CD14-positive monocyte (primary cell): Measurements from ENCODE around the gene MARCKS. TPM values are rescaled to one million over a fixed set of nuclear protein-coding genes. Genes with fewer than 3 reads are reported as not detected.

Experiments
- DNase-seq, 3 donors: peaks; one replicate each; pipeline ENCODE4 v3.0.0-alpha.2; 2011 to 2022
- H2AFZ ChIP-seq: 2 replicates; pipeline ENCODE4 v1.6.0; 2012; ENCODE audit warnings: mild to moderate bottlenecking, low read depth, low read length, inconsistent platforms; ENCODE audit not compliant: insufficient read depth, poor library complexity, severe bottlenecking
- H3K27ac ChIP-seq, 2 donors: 1 replicate in 1 of 2; 2 replicates in 1 of 2; pipeline ENCODE4 v1.5.1; 2012 to 2013; ENCODE audit warnings: low read length in 2 of 2, control low read depth in 1 of 2, inconsistent platforms in 1 of 2, low read depth in 1 of 2, mild to moderate bottlenecking in 1 of 2
- H3K27me3 ChIP-seq, 2 donors: one replicate each; pipeline versions ENCODE4 v1.6.0 to v1.6.1; 2011 to 2013; ENCODE audit warnings: low read length in 2 of 2; ENCODE audit not compliant: control insufficient read depth in 2 of 2, insufficient read depth in 2 of 2
- H3K36me3 ChIP-seq, 2 donors: replicated peaks in 1 of 2; 1 replicate in 1 of 2; 2 replicates in 1 of 2; pipeline versions ENCODE4 v1.5.1 to v1.6.1; 2012 to 2013; ENCODE audit warnings: low read length in 2 of 2, control low read depth in 1 of 2, inconsistent platforms in 1 of 2, mild to moderate bottlenecking in 1 of 2; ENCODE audit not compliant: insufficient read depth in 2 of 2, control insufficient read depth in 1 of 2
- H3K4me1 ChIP-seq, 2 donors: 1 replicate in 1 of 2; 2 replicates in 1 of 2; pipeline versions ENCODE4 v1.5.1 to v1.6.1; 2012 to 2013; ENCODE audit warnings: low read length in 2 of 2, control low read depth in 1 of 2, inconsistent platforms in 1 of 2, mild to moderate bottlenecking in 1 of 2, moderate library complexity in 1 of 2; ENCODE audit not compliant: insufficient read depth in 2 of 2, control insufficient read depth in 1 of 2
- H3K4me2 ChIP-seq: replicated peaks from 2 replicates; pipeline ENCODE3; 2012; ENCODE audit warnings: low read length, moderate library complexity, mild to moderate bottlenecking; ENCODE audit not compliant: poor library complexity, severe bottlenecking; ENCODE audit errors: extremely low read depth
- H3K4me3 ChIP-seq, 3 experiments: fragments of 200-600 bp in 1 of 3; sonication (generic) in 1 of 3; replicated peaks in 1 of 3; 1 replicate in 2 of 3; 2 replicates in 1 of 3; pipeline ENCODE4 v1.5.1; 2011 to 2013; ENCODE audit warnings: low read length in 3 of 3, mild to moderate bottlenecking in 3 of 3, control low read depth in 2 of 3, low read depth in 2 of 3, inconsistent platforms in 1 of 3, moderate library complexity in 1 of 3
- H3K79me2 ChIP-seq: 2 replicates; pipeline ENCODE4 v1.6.0; 2012; ENCODE audit warnings: mild to moderate bottlenecking, control low read depth, inconsistent platforms, low read length, moderate library complexity; ENCODE audit not compliant: insufficient read depth
- H3K9ac ChIP-seq: 2 replicates; pipeline ENCODE4 v1.6.0; 2017; ENCODE audit warnings: low read length, mild to moderate bottlenecking; ENCODE audit not compliant: insufficient read depth, poor library complexity, severe bottlenecking
- H3K9me3 ChIP-seq, 2 donors: replicated peaks in 1 of 2; 1 replicate in 1 of 2; 2 replicates in 1 of 2; pipeline versions ENCODE4 v1.5.1 to v1.6.1; 2012 to 2013; ENCODE audit warnings: low read length in 2 of 2, control low read depth in 1 of 2; ENCODE audit not compliant: control insufficient read depth in 1 of 2, insufficient read depth in 1 of 2
- H4K20me1 ChIP-seq: 2 replicates; pipeline ENCODE4 v1.6.0; 2012; ENCODE audit warnings: mild to moderate bottlenecking, low read length, control low read depth, moderate library complexity; ENCODE audit not compliant: insufficient read depth
- H3K27ac Mint-ChIP-seq, 7 donors: one replicate each; pipeline ENCODE4 v1.8.0; 2020; ENCODE audit warnings: mild to moderate bottlenecking in 7 of 7, mixed read lengths in 7 of 7, moderate library complexity in 6 of 7, inconsistent platforms in 2 of 7
- H3K27me3 Mint-ChIP-seq, 3 donors: one replicate each; pipeline ENCODE4 v1.8.0; 2021 to 2022; ENCODE audit warnings: low read depth in 3 of 3, mild to moderate bottlenecking in 3 of 3, mixed read lengths in 3 of 3, moderate library complexity in 3 of 3, inconsistent platforms in 1 of 3
- H3K36me3 Mint-ChIP-seq, 2 donors: one replicate each; pipeline ENCODE4 v1.8.0; 2020; ENCODE audit warnings: mixed read lengths in 2 of 2, inconsistent platforms in 1 of 2, mild to moderate bottlenecking in 1 of 2
- H3K4me1 Mint-ChIP-seq: one replicate; pipeline ENCODE4 v1.8.0; 2020; ENCODE audit warnings: mild to moderate bottlenecking, mixed read lengths
- H3K4me3 Mint-ChIP-seq, 2 donors: one replicate each; pipeline ENCODE4 v1.8.0; 2020; ENCODE audit warnings: mild to moderate bottlenecking in 2 of 2, mixed read lengths in 2 of 2, moderate library complexity in 1 of 2
- H3K9me3 Mint-ChIP-seq, 7 donors: one replicate each; pipeline ENCODE4 v1.8.0; 2020 to 2022; ENCODE audit warnings: mixed read lengths in 7 of 7, mild to moderate bottlenecking in 6 of 7, moderate library complexity in 6 of 7, inconsistent platforms in 2 of 7
- WGBS: methylation state at CpG from one replicate; pipeline ENCODE4 v1.1.5; 2013; ENCODE audit warnings: missing lambda C conversion rate; ENCODE audit not compliant: insufficient coverage; 5-methylcytosine and 5-hydroxymethylcytosine counted together
- intact Hi-C, 2 donors: fragments of 100-400 bp; cut with micrococcal nuclease; formaldehyde crosslinking; loops; one replicate each; pipeline versions ENCODE4 v1.15.0 to v1.15.1; 2023
- polyA plus RNA-seq, 3 donors: library from polyadenylated mRNA; depleted of rRNA in 1 of 3; unstranded in 2 of 3; stranded (reverse) in 1 of 3; fragments of 300-500 nt in 2 of 3; fragments of >200 nt in 1 of 3; fragmentation: Illumina TruSeq in 2 of 3; gene quantifications; 1 replicate in 2 of 3; 2 replicates in 1 of 3; pipeline ENCODE4 v1.2.3, GENCODE V29; 2012 to 2021
- TF ChIP-seq, protein P1 (sequence below): fragments of 200-600 bp; IDR thresholded peaks from one replicate; pipeline ENCODE4 v1.8.0; 2022; ENCODE audit warnings: antibody characterized with exemption, mild to moderate bottlenecking

MARCKS gene
- polyA plus RNA-seq, 3 donors, result 12.1 to 22.9 (median 14.4) TPM

DNA sequence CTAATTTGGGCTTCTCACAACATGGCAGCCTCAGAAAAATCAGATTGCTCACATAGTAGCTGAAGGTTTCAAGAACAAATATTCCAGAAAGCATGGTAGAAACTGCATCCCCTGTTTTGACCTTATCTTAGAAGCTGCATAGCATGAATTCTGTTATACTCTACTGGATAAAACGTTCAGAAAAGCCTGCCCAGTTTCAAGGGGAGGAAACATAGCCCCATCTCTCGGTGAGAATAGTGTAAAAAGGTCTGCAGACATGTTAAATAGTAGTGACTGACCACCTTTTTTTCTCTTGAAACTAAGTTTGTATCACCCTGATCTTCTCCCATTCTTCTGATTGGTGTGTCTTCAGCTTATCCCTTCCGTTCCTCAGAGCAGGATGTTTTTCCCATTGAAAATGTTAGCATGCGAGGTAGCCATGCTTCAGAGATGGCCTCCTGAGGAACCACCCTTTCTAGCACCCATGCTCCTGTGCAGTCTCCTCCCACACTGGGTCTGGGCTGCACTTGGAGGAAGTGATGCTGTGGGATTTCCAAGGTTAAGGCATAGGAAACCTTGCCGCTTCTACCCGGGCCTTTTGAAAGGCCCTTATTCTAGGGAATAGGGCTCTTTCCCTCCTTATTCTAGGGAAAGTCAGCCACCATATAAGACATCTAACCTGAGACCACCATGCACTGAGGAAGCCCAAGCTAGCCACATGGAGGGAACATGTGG is 50.1 kb downstream of the MARCKS start:
- H3K9me3 ChIP-seq, result no peaks in the 10 kb centered on the region
- H3K27ac ChIP-seq, result no peak overlapping the region
- H2AFZ ChIP-seq, result no peak overlapping the region
- H3K4me3 ChIP-seq, result no peak overlapping the region
- no peaks in the 10 kb centered on the region for H3K36me3 Mint-ChIP-seq
- no peak overlapping the region for H3K27ac Mint-ChIP-seq
- no peaks in the 10 kb centered on the region for H3K9me3 Mint-ChIP-seq
- no peak for DNase-seq
- TF ChIP-seq, protein P1, sequence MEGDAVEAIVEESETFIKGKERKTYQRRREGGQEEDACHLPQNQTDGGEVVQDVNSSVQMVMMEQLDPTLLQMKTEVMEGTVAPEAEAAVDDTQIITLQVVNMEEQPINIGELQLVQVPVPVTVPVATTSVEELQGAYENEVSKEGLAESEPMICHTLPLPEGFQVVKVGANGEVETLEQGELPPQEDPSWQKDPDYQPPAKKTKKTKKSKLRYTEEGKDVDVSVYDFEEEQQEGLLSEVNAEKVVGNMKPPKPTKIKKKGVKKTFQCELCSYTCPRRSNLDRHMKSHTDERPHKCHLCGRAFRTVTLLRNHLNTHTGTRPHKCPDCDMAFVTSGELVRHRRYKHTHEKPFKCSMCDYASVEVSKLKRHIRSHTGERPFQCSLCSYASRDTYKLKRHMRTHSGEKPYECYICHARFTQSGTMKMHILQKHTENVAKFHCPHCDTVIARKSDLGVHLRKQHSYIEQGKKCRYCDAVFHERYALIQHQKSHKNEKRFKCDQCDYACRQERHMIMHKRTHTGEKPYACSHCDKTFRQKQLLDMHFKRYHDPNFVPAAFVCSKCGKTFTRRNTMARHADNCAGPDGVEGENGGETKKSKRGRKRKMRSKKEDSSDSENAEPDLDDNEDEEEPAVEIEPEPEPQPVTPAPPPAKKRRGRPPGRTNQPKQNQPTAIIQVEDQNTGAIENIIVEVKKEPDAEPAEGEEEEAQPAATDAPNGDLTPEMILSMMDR, result no peak
- H3K4me1 ChIP-seq, result no peaks in the 10 kb centered on the region
- H3K4me1 Mint-ChIP-seq, result peaks cover 2% of the 10 kb centered on the region
- no peaks in the 10 kb centered on the region for H4K20me1 ChIP-seq
- no peak overlapping the region for H3K9ac ChIP-seq
- WGBS, result 60% methylated on average over 1 of the region's 6 CpGs
- H3K36me3 ChIP-seq, result no peaks in the 10 kb centered on the region
- no peak overlapping the region for H3K4me2 ChIP-seq
- no peak overlapping the region for H3K4me3 Mint-ChIP-seq
- intact Hi-C loops, result loop anchor here (5.0 to 10.0 kb wide), 3 partner anchors 1122 to 1722 kb away; no protein-coding TSS in a partner anchor
- H3K27me3 ChIP-seq, result no peaks in the 10 kb centered on the region
- H3K79me2 ChIP-seq, result no peaks in the 10 kb centered on the region
- H3K27me3 Mint-ChIP-seq, result peaks cover 0 to 1% (median 0%) of the 10 kb centered on the region in 3 donors

DNA sequence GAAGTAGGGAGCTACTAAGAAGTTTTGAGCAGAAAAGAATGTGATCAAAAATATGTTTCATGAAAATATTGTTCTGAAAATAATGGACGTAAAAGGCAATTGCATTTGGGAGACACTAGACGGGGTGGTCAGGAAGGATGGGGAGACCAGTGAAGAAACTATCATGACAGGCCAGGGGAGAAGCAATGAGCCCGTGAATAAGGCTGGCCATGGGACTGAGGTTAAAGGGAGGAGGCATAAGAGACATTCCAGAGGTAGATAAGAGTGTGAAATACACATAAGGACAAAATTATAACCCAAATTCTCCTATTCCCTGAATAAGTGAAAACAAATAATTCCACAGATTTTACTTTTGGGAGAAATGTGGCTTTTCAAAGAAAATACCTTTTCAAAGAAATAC is 51.7 kb downstream of the MARCKS start:
- no peak overlapping the region for H3K27ac Mint-ChIP-seq
- TF ChIP-seq, protein P1, result no peak

More for the DNA sequence above, 51.7 kb downstream of the MARCKS start:
- no peaks in the 10 kb centered on the region for H3K79me2 ChIP-seq
- H3K27me3 ChIP-seq, result no peaks in the 10 kb centered on the region
- H3K27ac ChIP-seq, result no peak overlapping the region
- 96% methylated on average over 2 of the region's 3 CpGs for WGBS
- Mint-ChIP-seq H3K4me1 (peaks cover 2% of the 10 kb centered on the region), H3K27me3 (peaks cover 0 to 1% (median 0%) of the 10 kb centered on the region in 3 donors), H3K36me3 (no peaks in the 10 kb centered on the region), H3K9me3 (no peaks in the 10 kb centered on the region), H3K4me3 (no peak overlapping the region)
- no peak overlapping the region for H3K4me2 ChIP-seq
- intact Hi-C loops, result loop anchor here (5.0 to 10.0 kb wide), 3 partner anchors 1124 to 1724 kb away; no protein-coding TSS in a partner anchor
- no peaks in the 10 kb centered on the region for H3K9me3 ChIP-seq
- DNase-seq, result no peak
- no peak overlapping the region for H3K9ac ChIP-seq
- H3K4me1 ChIP-seq, result no peaks in the 10 kb centered on the region
- H4K20me1 ChIP-seq, result no peaks in the 10 kb centered on the region
- H3K36me3 ChIP-seq, result no peaks in the 10 kb centered on the region
- no peak overlapping the region for H3K4me3 ChIP-seq
- no peak overlapping the region for H2AFZ ChIP-seq
